GM19035 (cell line): ENCODE results near the gene RBM19.
A peak's percentile ranks its signal among the peaks of the same experiment; 100 is the strongest.
"Not testable (repeated sequence)": the region's sequence is repeated elsewhere in the genome, so short reads cannot be mapped to it uniquely, and the experiment has no call there.

ENCODE experiments used
- ATAC-seq: cut with Tn5 transposase; IDR thresholded peaks from one replicate; pipeline ENCODE4 v1.9.1; 2021; ENCODE audit not compliant: unreplicated experiment

The RBM19 gene

GRCh38 chr12:113965951-113966797, at the start of gene RBM19:
Gene RBM19 (minus strand): TSS chr12:113966325. CDS start chr12:113966227, 98 bp downstream.
- ATAC-seq = peak; percentile 96

GRCh38 chr12:114015851-114016250, 49.7 kb upstream of the RBM19 start:
- no peak for ATAC-seq

GRCh38 chr12:114013575-114014345, 47.6 kb upstream of the RBM19 start:
- ATAC-seq = no peak

- no peak for ATAC-seq
These were observed 46.8 kb upstream of the RBM19 start for GRCh38 chr12:114012744-114013431.

- ATAC-seq = no peak
These were observed 45.6 kb upstream of the RBM19 start for GRCh38 chr12:114011711-114012110.

GRCh38 chr12:114006482-114007425, 40.6 kb upstream of the RBM19 start:
- ATAC-seq = no peak

GRCh38 chr12:114004402-114004801, 38.3 kb upstream of the RBM19 start:
- ATAC-seq = no peak

- no peak for ATAC-seq
These were observed 37.2 kb upstream of the RBM19 start for GRCh38 chr12:114003286-114003685.

GRCh38 chr12:114001511-114002340, 35.6 kb upstream of the RBM19 start:
- ATAC-seq = no peak

- no peak for ATAC-seq
These were observed 34.7 kb upstream of the RBM19 start for GRCh38 chr12:114000861-114001260.

GRCh38 chr12:114000261-114000660, 34.1 kb upstream of the RBM19 start:
- ATAC-seq = not testable (repeated sequence)

- peak; percentile 63 for ATAC-seq
These were observed 31.2 kb upstream of the RBM19 start for GRCh38 chr12:113997365-113997764.

- ATAC-seq = no peak
These were observed 29.9 kb upstream of the RBM19 start for GRCh38 chr12:113996026-113996425.

GRCh38 chr12:113994051-113994450, 27.9 kb upstream of the RBM19 start:
- no peak for ATAC-seq

GRCh38 chr12:113992751-113993150, 26.6 kb upstream of the RBM19 start:
- ATAC-seq = not testable (repeated sequence)

- ATAC-seq = no peak
These were observed 25.3 kb upstream of the RBM19 start for GRCh38 chr12:113991224-113992044.

GRCh38 chr12:113990250-113991223, 24.4 kb upstream of the RBM19 start:
- ATAC-seq = no peak
